ENCODE measurements around the gene SUCO.

The SUCO gene

DNA sequence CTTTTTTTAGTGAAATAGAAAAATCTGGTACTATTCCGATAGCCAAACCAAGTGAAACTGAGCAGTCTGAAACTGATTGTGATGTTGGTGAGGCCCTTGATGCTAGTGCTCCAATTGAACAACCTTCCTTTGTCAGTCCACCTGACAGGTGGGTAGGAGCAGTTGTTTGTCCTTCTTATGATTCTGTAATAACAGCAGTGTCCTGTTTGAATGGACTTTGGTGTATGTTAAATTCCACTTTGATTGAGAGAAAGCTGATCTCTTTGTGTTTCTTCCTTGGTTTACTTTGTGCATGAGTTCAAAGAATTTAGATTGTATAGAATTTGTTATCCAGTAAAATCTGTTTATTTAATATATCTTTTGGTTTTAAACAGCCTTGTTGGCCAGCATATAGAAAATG, 24.3 kb downstream of the SUCO start:
- Histone ChIP-seq H3K36me3 (ENCODE audit: control insufficient read depth in 1 of 2, insufficient read depth in 2 of 2, low read length in 2 of 2) (peaks cover 7 to 34% of the 10 kb centered on the region in 2 donors), H3K9ac (ENCODE audit: low read depth in 1 of 2, low read length in 2 of 2) (no peak overlapping the region), H3K27me3 (ENCODE audit: control insufficient read depth in 1 of 2, insufficient read depth in 2 of 2, low read length in 2 of 2) (no peaks in the 10 kb centered on the region), H3K4me3 (ENCODE audit: low read depth in 1 of 2, low read length in 2 of 2) (no peak overlapping the region), H3K9me3 (ENCODE audit: control insufficient read depth in 1 of 2, low read length in 2 of 2) (no peaks in the 10 kb centered on the region), H3K27ac (ENCODE audit: low read depth, low read length) (no peak overlapping the region), H3K4me1 (ENCODE audit: control insufficient read depth in 1 of 2, insufficient read depth in 2 of 2, low read length in 2 of 2) (no peaks in the 10 kb centered on the region)

DNA sequence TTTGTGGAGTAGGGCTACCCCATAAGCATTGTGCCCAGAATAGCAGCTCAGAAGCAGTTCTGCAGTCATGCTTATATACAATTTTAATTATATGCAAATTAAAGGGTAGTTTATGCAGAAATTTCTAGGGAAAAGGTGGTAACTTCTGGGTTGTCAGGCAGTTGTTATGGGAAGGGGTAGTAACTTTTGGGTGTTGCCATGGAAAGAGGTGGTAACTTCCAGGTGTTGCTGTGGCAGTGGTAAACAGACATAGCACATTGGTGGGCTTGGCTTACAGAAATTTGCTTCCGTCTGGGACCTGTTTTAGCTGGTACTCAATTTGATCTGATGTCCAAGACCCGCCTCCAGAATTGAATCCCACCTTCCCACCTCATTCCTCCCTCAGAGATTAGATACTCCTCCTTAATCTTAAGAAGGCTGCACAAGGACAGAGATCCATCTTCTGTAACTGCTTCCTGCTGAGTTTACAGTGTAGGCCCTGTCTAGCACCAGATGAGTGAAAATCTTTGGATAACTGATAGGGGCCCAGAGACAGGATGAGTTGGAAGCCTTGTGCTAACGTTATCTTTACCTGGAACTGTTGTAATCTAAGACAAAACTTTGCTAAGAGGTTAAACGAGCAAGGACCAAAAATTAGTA, 26.7 kb downstream of the SUCO start:
- no peaks in the 10 kb centered on the region for H3K4me1 ChIP-seq (ENCODE audit: control insufficient read depth in 1 of 2, insufficient read depth in 2 of 2, low read length in 2 of 2)
- no peaks in the 10 kb centered on the region for H3K9me3 ChIP-seq (ENCODE audit: control insufficient read depth in 1 of 2, low read length in 2 of 2)
- no peaks in the 10 kb centered on the region for H3K27me3 ChIP-seq (ENCODE audit: control insufficient read depth in 1 of 2, insufficient read depth in 2 of 2, low read length in 2 of 2)
- H3K9ac ChIP-seq (ENCODE audit: low read depth in 1 of 2, low read length in 2 of 2) = no peak overlapping the region
- H3K4me3 ChIP-seq (ENCODE audit: low read depth in 1 of 2, low read length in 2 of 2) = no peak overlapping the region
- no peak overlapping the region for H3K27ac ChIP-seq (ENCODE audit: low read depth, low read length)
- H3K36me3 ChIP-seq (ENCODE audit: control insufficient read depth in 1 of 2, insufficient read depth in 2 of 2, low read length in 2 of 2) = peaks cover 10 to 43% of the 10 kb centered on the region in 2 donors

- Histone ChIP-seq H3K27ac (ENCODE audit: low read depth, low read length) (no peak overlapping the region), H3K9me3 (ENCODE audit: control insufficient read depth in 1 of 2, low read length in 2 of 2) (no peaks in the 10 kb centered on the region), H3K4me3 (ENCODE audit: low read depth in 1 of 2, low read length in 2 of 2) (no peak overlapping the region), H3K4me1 (ENCODE audit: control insufficient read depth in 1 of 2, insufficient read depth in 2 of 2, low read length in 2 of 2) (no peaks in the 10 kb centered on the region), H3K9ac (ENCODE audit: low read depth in 1 of 2, low read length in 2 of 2) (no peak overlapping the region), H3K27me3 (ENCODE audit: control insufficient read depth in 1 of 2, insufficient read depth in 2 of 2, low read length in 2 of 2) (no peaks in the 10 kb centered on the region), H3K36me3 (ENCODE audit: control insufficient read depth in 1 of 2, insufficient read depth in 2 of 2, low read length in 2 of 2) (peaks cover 4 to 50% of the 10 kb centered on the region in 2 donors)
Measured at GRCh38 chr1:172561252-172561651, 28.3 kb downstream of the SUCO start.

DNA sequence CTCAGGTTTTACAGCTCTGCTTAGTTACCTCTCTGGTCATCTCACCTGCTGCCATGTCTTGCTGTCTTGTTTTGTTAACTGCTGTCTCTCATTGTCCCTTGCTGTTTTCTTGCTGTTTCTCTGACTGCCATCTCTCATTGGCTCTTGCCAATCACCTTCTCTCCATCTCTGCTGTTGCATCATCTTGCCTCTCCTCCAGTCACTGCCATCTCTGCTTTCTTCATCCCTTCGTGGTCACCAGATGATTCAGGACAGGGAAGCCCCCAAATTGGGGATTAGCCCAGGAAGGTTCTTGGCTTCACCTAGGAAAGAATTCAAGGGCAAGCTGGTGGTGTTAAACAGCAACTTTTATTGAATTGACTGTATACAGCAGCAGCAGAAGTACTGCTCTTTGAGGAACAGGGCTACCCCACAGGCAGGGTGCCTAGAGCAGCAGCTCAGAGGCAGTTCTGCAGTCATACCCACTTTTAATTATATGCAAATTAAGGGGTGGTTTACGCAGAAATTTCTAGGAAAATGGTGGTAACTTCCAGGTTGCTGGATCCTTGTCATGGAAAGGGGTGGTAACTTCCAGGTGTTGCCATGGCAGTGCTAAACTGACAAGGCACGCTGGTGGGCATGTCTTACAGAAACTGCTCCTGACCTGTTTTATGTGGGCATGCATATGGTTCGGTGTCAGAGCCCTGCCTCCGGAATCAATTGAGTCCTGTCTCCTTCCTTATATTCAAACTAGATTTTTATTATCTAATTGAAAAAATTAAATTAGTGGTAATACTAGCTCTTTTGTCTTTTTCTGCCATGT, 33.4 kb downstream of the SUCO start:
- Histone ChIP-seq H3K9ac (ENCODE audit: low read depth in 1 of 2, low read length in 2 of 2) (no peak overlapping the region), H3K9me3 (ENCODE audit: control insufficient read depth in 1 of 2, low read length in 2 of 2) (no peaks in the 10 kb centered on the region), H3K4me3 (ENCODE audit: low read depth in 1 of 2, low read length in 2 of 2) (no peak overlapping the region), H3K27ac (ENCODE audit: low read depth, low read length) (no peak overlapping the region), H3K4me1 (ENCODE audit: control insufficient read depth in 1 of 2, insufficient read depth in 2 of 2, low read length in 2 of 2) (no peaks in the 10 kb centered on the region), H3K27me3 (ENCODE audit: control insufficient read depth in 1 of 2, insufficient read depth in 2 of 2, low read length in 2 of 2) (no peaks in the 10 kb centered on the region), H3K36me3 (ENCODE audit: control insufficient read depth in 1 of 2, insufficient read depth in 2 of 2, low read length in 2 of 2) (peaks cover 10 to 52% of the 10 kb centered on the region in 2 donors)

GRCh38 chr1:172567720-172568119, 34.8 kb downstream of the SUCO start:
- no peak overlapping the region for H3K9ac ChIP-seq (ENCODE audit: low read depth in 1 of 2, low read length in 2 of 2)
- no peak overlapping the region for H3K4me3 ChIP-seq (ENCODE audit: low read depth in 1 of 2, low read length in 2 of 2)
- H3K4me1 ChIP-seq (ENCODE audit: control insufficient read depth in 1 of 2, insufficient read depth in 2 of 2, low read length in 2 of 2) = no peaks in the 10 kb centered on the region
- H3K27me3 ChIP-seq (ENCODE audit: control insufficient read depth in 1 of 2, insufficient read depth in 2 of 2, low read length in 2 of 2) = no peaks in the 10 kb centered on the region
- H3K9me3 ChIP-seq (ENCODE audit: control insufficient read depth in 1 of 2, low read length in 2 of 2) = no peaks in the 10 kb centered on the region
- peaks cover 8 to 49% of the 10 kb centered on the region in 2 donors for H3K36me3 ChIP-seq (ENCODE audit: control insufficient read depth in 1 of 2, insufficient read depth in 2 of 2, low read length in 2 of 2)
- H3K27ac ChIP-seq (ENCODE audit: low read depth, low read length) = no peak overlapping the region

GRCh38 chr1:172574080-172574479, 41.1 kb downstream of the SUCO start:
- Histone ChIP-seq H3K27me3 (ENCODE audit: control insufficient read depth in 1 of 2, insufficient read depth in 2 of 2, low read length in 2 of 2) (no peaks in the 10 kb centered on the region), H3K27ac (ENCODE audit: low read depth, low read length) (no peak overlapping the region), H3K36me3 (ENCODE audit: control insufficient read depth in 1 of 2, insufficient read depth in 2 of 2, low read length in 2 of 2) (peaks cover 16 to 22% of the 10 kb centered on the region in 2 donors), H3K9me3 (ENCODE audit: control insufficient read depth in 1 of 2, low read length in 2 of 2) (no peaks in the 10 kb centered on the region), H3K4me1 (ENCODE audit: control insufficient read depth in 1 of 2, insufficient read depth in 2 of 2, low read length in 2 of 2) (no peaks in the 10 kb centered on the region), H3K4me3 (ENCODE audit: low read depth in 1 of 2, low read length in 2 of 2) (no peak overlapping the region), H3K9ac (ENCODE audit: low read depth in 1 of 2, low read length in 2 of 2) (no peak overlapping the region)

GRCh38 chr1:172578586-172578985, 45.6 kb downstream of the SUCO start:
- peaks cover 16 to 23% of the 10 kb centered on the region in 2 donors for H3K36me3 ChIP-seq (ENCODE audit: control insufficient read depth in 1 of 2, insufficient read depth in 2 of 2, low read length in 2 of 2)
- no peak overlapping the region for H3K4me3 ChIP-seq (ENCODE audit: low read depth in 1 of 2, low read length in 2 of 2)
- no peak overlapping the region for H3K27ac ChIP-seq (ENCODE audit: low read depth, low read length)
- H3K4me1 ChIP-seq (ENCODE audit: control insufficient read depth in 1 of 2, insufficient read depth in 2 of 2, low read length in 2 of 2) = no peaks in the 10 kb centered on the region
- H3K9ac ChIP-seq (ENCODE audit: low read depth in 1 of 2, low read length in 2 of 2) = no peak overlapping the region
- no peaks in the 10 kb centered on the region for H3K27me3 ChIP-seq (ENCODE audit: control insufficient read depth in 1 of 2, insufficient read depth in 2 of 2, low read length in 2 of 2)
- no peaks in the 10 kb centered on the region for H3K9me3 ChIP-seq (ENCODE audit: control insufficient read depth in 1 of 2, low read length in 2 of 2)

GRCh38 chr1:172581273-172581672, 48.3 kb downstream of the SUCO start:
- Histone ChIP-seq H3K4me1 (ENCODE audit: control insufficient read depth in 1 of 2, insufficient read depth in 2 of 2, low read length in 2 of 2) (no peaks in the 10 kb centered on the region), H3K9ac (ENCODE audit: low read depth in 1 of 2, low read length in 2 of 2) (no peak overlapping the region), H3K4me3 (ENCODE audit: low read depth in 1 of 2, low read length in 2 of 2) (no peak overlapping the region), H3K9me3 (ENCODE audit: control insufficient read depth in 1 of 2, low read length in 2 of 2) (no peaks in the 10 kb centered on the region), H3K27me3 (ENCODE audit: control insufficient read depth in 1 of 2, insufficient read depth in 2 of 2, low read length in 2 of 2) (no peaks in the 10 kb centered on the region), H3K36me3 (ENCODE audit: control insufficient read depth in 1 of 2, insufficient read depth in 2 of 2, low read length in 2 of 2) (peaks cover 16 to 23% of the 10 kb centered on the region in 2 donors), H3K27ac (ENCODE audit: low read depth, low read length) (no peak overlapping the region)

DNA sequence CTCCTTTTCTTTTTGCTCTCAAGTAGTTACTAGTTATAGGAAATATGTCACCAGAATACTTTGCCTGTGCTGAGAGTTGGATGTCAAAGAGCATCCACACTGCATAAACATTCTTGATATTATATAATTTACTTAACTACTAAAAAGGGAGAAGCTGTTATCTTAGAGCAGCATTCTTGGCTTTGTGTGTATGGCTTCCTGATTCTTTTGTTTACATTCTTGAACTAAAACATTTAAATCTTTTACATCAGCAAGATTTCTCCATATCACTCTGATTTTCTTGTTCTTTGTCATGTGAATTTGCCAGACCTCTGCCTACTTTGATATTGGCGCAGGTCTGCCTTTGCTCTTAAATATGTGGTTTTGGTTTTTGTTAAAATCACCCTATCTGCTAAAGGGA, 48.8 kb downstream of the SUCO start:
- no peak overlapping the region for H3K9ac ChIP-seq (ENCODE audit: low read depth in 1 of 2, low read length in 2 of 2)
- H3K4me1 ChIP-seq (ENCODE audit: control insufficient read depth in 1 of 2, insufficient read depth in 2 of 2, low read length in 2 of 2) = no peaks in the 10 kb centered on the region

GRCh38 chr1:172582889-172583288, 49.9 kb downstream of the SUCO start:
- H3K27me3 ChIP-seq (ENCODE audit: control insufficient read depth in 1 of 2, insufficient read depth in 2 of 2, low read length in 2 of 2) = no peaks in the 10 kb centered on the region
- H3K4me3 ChIP-seq (ENCODE audit: low read depth in 1 of 2, low read length in 2 of 2) = no peak overlapping the region
- no peak overlapping the region for H3K9ac ChIP-seq (ENCODE audit: low read depth in 1 of 2, low read length in 2 of 2)
- no peaks in the 10 kb centered on the region for H3K4me1 ChIP-seq (ENCODE audit: control insufficient read depth in 1 of 2, insufficient read depth in 2 of 2, low read length in 2 of 2)
- H3K27ac ChIP-seq (ENCODE audit: low read depth, low read length) = no peak overlapping the region
- H3K9me3 ChIP-seq (ENCODE audit: control insufficient read depth in 1 of 2, low read length in 2 of 2) = no peaks in the 10 kb centered on the region
- H3K36me3 ChIP-seq (ENCODE audit: control insufficient read depth in 1 of 2, insufficient read depth in 2 of 2, low read length in 2 of 2) = peaks cover 16 to 19% of the 10 kb centered on the region in 2 donors

More for the DNA sequence above, 48.8 kb downstream of the SUCO start:
- Histone ChIP-seq H3K27ac (ENCODE audit: low read depth, low read length) (no peak overlapping the region), H3K4me3 (ENCODE audit: low read depth in 1 of 2, low read length in 2 of 2) (no peak overlapping the region), H3K9me3 (ENCODE audit: control insufficient read depth in 1 of 2, low read length in 2 of 2) (no peaks in the 10 kb centered on the region), H3K36me3 (ENCODE audit: control insufficient read depth in 1 of 2, insufficient read depth in 2 of 2, low read length in 2 of 2) (peaks cover 16 to 23% of the 10 kb centered on the region in 2 donors), H3K27me3 (ENCODE audit: control insufficient read depth in 1 of 2, insufficient read depth in 2 of 2, low read length in 2 of 2) (no peaks in the 10 kb centered on the region)
